H1 (cell line): ENCODE results near the gene DCAF8. TPM values are rescaled to one million over a fixed set of nuclear protein-coding genes. Genes with fewer than 3 reads are reported as not detected.

Source experiments
- CTCF ChIA-PET: fragments of 300-600 bp; sonication (Branson Sonifier 250); formaldehyde crosslinking; loops from one replicate; lab custom pipeline; 2021; ENCODE audit not compliant: partially characterized antibody; lab: Charles Lee
- POLR2A ChIA-PET: fragments of 300-600 bp; sonication (Branson Sonifier 250); formaldehyde crosslinking; loops from one replicate; lab custom pipeline; 2021; ENCODE audit warnings: inconsistent platforms; ENCODE audit not compliant: partially characterized antibody; lab: Charles Lee
- DNase-seq, 2 experiments: peaks; one replicate each; pipeline versions ENCODE4 v3.0.0 to v3.0.0-alpha.2; 2010 to 2022; ENCODE audit warnings: low spot score in 2 of 2, low read depth in 1 of 2, mixed read lengths in 1 of 2
- FAIRE-seq: peaks from 2 replicates; lab custom pipeline; 2011; peaks lifted over from hg19 to GRCh38; lab: Jason Lieb, UNC
- H2AFZ ChIP-seq: 2 replicates; pipeline ENCODE4 v1.8.1; 2012; ENCODE audit warnings: low read length, inconsistent platforms
- H2AK5ac ChIP-seq: 2 replicates; pipeline ENCODE4 v1.6.1; 2013; ENCODE audit warnings: low read depth, low read length
- H2BK120ac ChIP-seq: replicated peaks from 2 replicates; pipeline ENCODE3; 2013; ENCODE audit warnings: low read depth, low read length, inconsistent platforms
- H2BK12ac ChIP-seq: 2 replicates; pipeline ENCODE4 v1.6.1; 2013; ENCODE audit warnings: low read depth, low read length
- H2BK15ac ChIP-seq: 2 replicates; pipeline ENCODE4 v1.6.1; 2013; ENCODE audit warnings: low read length
- H2BK20ac ChIP-seq: 2 replicates; pipeline ENCODE4 v1.6.1; 2013; ENCODE audit warnings: low read length
- H2BK5ac ChIP-seq: 2 replicates; pipeline ENCODE4 v1.6.1; 2013; ENCODE audit warnings: low read depth, low read length
- H3K14ac ChIP-seq: 2 replicates; pipeline ENCODE4 v1.6.1; 2013; ENCODE audit warnings: inconsistent platforms; ENCODE audit not compliant: insufficient read length
- H3K18ac ChIP-seq: 2 replicates; pipeline ENCODE4 v1.6.1; 2013; ENCODE audit warnings: low read length; ENCODE audit errors: extremely low read depth
- H3K23ac ChIP-seq: 2 replicates; pipeline ENCODE4 v1.6.1; 2013; ENCODE audit warnings: inconsistent platforms; ENCODE audit not compliant: insufficient read length
- H3K23me2 ChIP-seq: 2 replicates; pipeline ENCODE4 v1.6.1; 2013; ENCODE audit warnings: low read depth, low read length
- H3K27ac ChIP-seq: 2 replicates; pipeline ENCODE4 v1.6.1; 2011; ENCODE audit warnings: low read depth, low read length, inconsistent platforms
- H3K27me3 ChIP-seq, 4 experiments: replicated peaks in 1 of 4; 1 replicate in 1 of 4; 2 replicates in 3 of 4; pipeline versions ENCODE4 v1.6.1 to v1.8.1; 2011 to 2013; ENCODE audit warnings: low read length in 3 of 4, mild to moderate bottlenecking in 3 of 4, inconsistent platforms in 2 of 4, mixed read lengths in 2 of 4, moderate library complexity in 1 of 4; ENCODE audit not compliant: control insufficient read depth in 3 of 4, insufficient read depth in 3 of 4; ENCODE audit errors: extremely low read depth in 1 of 4
- H3K36me3 ChIP-seq, 4 experiments: 2 replicates each; pipeline versions ENCODE4 v1.6.1 to v1.8.1; 2011 to 2013; ENCODE audit warnings: mild to moderate bottlenecking in 4 of 4, low read length in 3 of 4, moderate library complexity in 2 of 4, control low read depth in 1 of 4, inconsistent platforms in 1 of 4; ENCODE audit not compliant: insufficient read depth in 4 of 4, control insufficient read depth in 2 of 4
- H3K4ac ChIP-seq: replicated peaks from 2 replicates; pipeline ENCODE3; 2013; ENCODE audit warnings: low read length, low read depth, mixed read lengths, inconsistent platforms; ENCODE audit not compliant: insufficient read length
- H3K4me1 ChIP-seq, 4 experiments: replicated peaks in 1 of 4; 1 replicate in 1 of 4; 2 replicates in 3 of 4; pipeline versions ENCODE4 v1.6.1 to v1.8.1; 2011 to 2013; ENCODE audit warnings: low read length in 3 of 4, inconsistent platforms in 2 of 4, mixed read lengths in 1 of 4; ENCODE audit not compliant: insufficient read depth in 4 of 4, control insufficient read depth in 3 of 4
- H3K4me2 ChIP-seq, 2 experiments: 2 replicates each; pipeline versions ENCODE4 v1.6.1 to v1.8.1; 2011 to 2013; ENCODE audit warnings: low read depth in 2 of 2, low read length in 2 of 2, control low read depth in 1 of 2, inconsistent platforms in 1 of 2, mild to moderate bottlenecking in 1 of 2; ENCODE audit not compliant: insufficient read depth in 1 of 2
- H3K4me3 ChIP-seq, 4 experiments: fragments of 200-600, 300-600 bp in 1 of 4; sonication (generic), shearing (Covaris generic), sonication (Bioruptor Twin) in 1 of 4; 2 replicates each; pipeline versions ENCODE4 v1.5.1 to v1.8.1; 2011 to 2016; ENCODE audit warnings: low read length in 4 of 4, low read depth in 3 of 4, control low read depth in 2 of 4, inconsistent platforms in 2 of 4, mild to moderate bottlenecking in 2 of 4, mixed read lengths in 1 of 4, moderate library complexity in 1 of 4; ENCODE audit not compliant: insufficient read depth in 2 of 4; ENCODE audit errors: extremely low read depth in 1 of 4
- H3K56ac ChIP-seq: replicated peaks from 2 replicates; pipeline ENCODE3; 2013; ENCODE audit warnings: low read depth, mild to moderate bottlenecking, mixed read lengths, low read length, inconsistent platforms; ENCODE audit not compliant: insufficient read length
- H3K79me1 ChIP-seq: 2 replicates; pipeline ENCODE4 v1.6.1; 2013; ENCODE audit warnings: low read depth, low read length, control low read depth
- H3K79me2 ChIP-seq, 2 experiments: 2 replicates each; pipeline versions ENCODE4 v1.6.1 to v1.8.1; 2012 to 2013; ENCODE audit warnings: low read length in 2 of 2, mild to moderate bottlenecking in 2 of 2, inconsistent platforms in 1 of 2; ENCODE audit not compliant: insufficient read depth in 2 of 2, control insufficient read depth in 1 of 2
- H3K9ac ChIP-seq, 4 experiments: replicated peaks in 1 of 4; 1 replicate in 1 of 4; 2 replicates in 3 of 4; pipeline versions ENCODE4 v1.6.1 to v1.8.1; 2011 to 2013; ENCODE audit warnings: low read depth in 3 of 4, low read length in 3 of 4, control low read depth in 2 of 4, mild to moderate bottlenecking in 2 of 4, moderate library complexity in 2 of 4, inconsistent platforms in 1 of 4; ENCODE audit errors: extremely low read depth in 1 of 4
- H3K9me3 ChIP-seq, 2 experiments: 2 replicates each; pipeline versions ENCODE4 v1.6.1 to v1.8.1; 2012 to 2013; ENCODE audit warnings: mild to moderate bottlenecking in 2 of 2, moderate library complexity in 2 of 2, control low read depth in 1 of 2, inconsistent platforms in 1 of 2, low read depth in 1 of 2, low read length in 1 of 2, mixed read lengths in 1 of 2; ENCODE audit not compliant: insufficient read depth in 2 of 2
- H4K20me1 ChIP-seq, 2 experiments: replicated peaks in 1 of 2; 2 replicates each; pipeline versions ENCODE3 to v1.8.1; 2011 to 2013; ENCODE audit warnings: inconsistent platforms in 2 of 2, low read length in 2 of 2, mild to moderate bottlenecking in 1 of 2; ENCODE audit not compliant: insufficient read depth in 2 of 2, control insufficient read depth in 1 of 2
- H4K5ac ChIP-seq: 2 replicates; pipeline ENCODE4 v1.6.1; 2013; ENCODE audit warnings: low read length, low read depth, mixed read lengths, inconsistent platforms; ENCODE audit not compliant: insufficient read length
- H4K8ac ChIP-seq: 2 replicates; pipeline ENCODE4 v1.8.0; 2013; ENCODE audit warnings: mild to moderate bottlenecking, moderate library complexity, low read length, inconsistent platforms; ENCODE audit not compliant: insufficient read depth; ENCODE audit errors: extremely low read depth
- H4K91ac ChIP-seq: replicated peaks from 2 replicates; pipeline ENCODE3; 2013; ENCODE audit warnings: low read length, mixed read lengths, inconsistent platforms; ENCODE audit not compliant: insufficient read length
- BCL11A ChIP-seq, 2 experiments: IDR thresholded peaks; one replicate each; pipeline ENCODE4 v1.6.1; 2011; ENCODE audit warnings: low read depth in 2 of 2, low read length in 2 of 2, mild to moderate bottlenecking in 2 of 2
- CHD2 ChIP-seq: IDR thresholded peaks from 2 replicates; pipeline ENCODE4 v1.6.1; 2012; ENCODE audit warnings: low read length, improper control_type of control experiment
- CTCF ChIP-seq, 3 experiments: IDR thresholded peaks; 1 replicate in 2 of 3; 2 replicates in 1 of 3; pipeline versions ENCODE4 v1.5.1 to v1.6.1; 2011; ENCODE audit warnings: low read length in 3 of 3, mild to moderate bottlenecking in 3 of 3, inconsistent platforms in 2 of 3, low read depth in 1 of 3, moderate library complexity in 1 of 3; ENCODE audit not compliant: insufficient read depth in 1 of 3; ENCODE audit errors: control extremely low read depth in 1 of 3
- KDM1A ChIP-seq: fragments of 200-600, 300-600 bp; sonication (generic); IDR thresholded peaks from 2 replicates; pipeline ENCODE4 v1.7.1; 2016; ENCODE audit warnings: mild to moderate bottlenecking, low read length, borderline replicate concordance
- KDM5A ChIP-seq: fragments of 200-600 bp; IDR thresholded peaks from 2 replicates; pipeline ENCODE4 v1.7.1; 2012; ENCODE audit warnings: mild to moderate bottlenecking, low read length, inconsistent platforms, mixed read lengths
- MAX ChIP-seq: IDR thresholded peaks from 2 replicates; pipeline ENCODE4 v1.6.1; 2012; ENCODE audit warnings: inconsistent platforms
- PHF8 ChIP-seq: fragments of 200-600 bp; sonication (generic); conservative IDR thresholded peaks from 2 replicates; pipeline ENCODE4 v1.7.1; 2012; ENCODE audit warnings: low read depth, mild to moderate bottlenecking, inconsistent platforms, low read length, moderate library complexity
- POU5F1 ChIP-seq: IDR thresholded peaks from 2 replicates; pipeline ENCODE4 v1.6.1; 2011; ENCODE audit warnings: low read depth, mild to moderate bottlenecking, low read length, moderate library complexity
- TAF7 ChIP-seq: optimal IDR thresholded peaks from 2 replicates; pipeline ENCODE3; 2011; ENCODE audit warnings: low read depth, mild to moderate bottlenecking, inconsistent platforms, low read length, moderate library complexity, borderline replicate concordance
- TBP ChIP-seq: IDR thresholded peaks from 2 replicates; pipeline ENCODE4 v1.6.1; 2011; ENCODE audit warnings: low read depth, low read length, improper control_type of control experiment
- TCF12 ChIP-seq: IDR thresholded peaks from 2 replicates; pipeline ENCODE4 v1.6.1; 2011; ENCODE audit warnings: low read depth, mild to moderate bottlenecking, low read length
- WGBS, 2 experiments: shearing (Covaris generic) in 1 of 2; methylation state at CpG; one replicate each; pipeline versions ENCODE4 v1.1.6 to v1.1.7; 2013 to 2015; ENCODE audit warnings: low lambda C conversion rate in 2 of 2, mixed read lengths in 2 of 2, inconsistent platforms in 1 of 2, low coverage in 1 of 2, missing lambda C conversion rate in 1 of 2; ENCODE audit not compliant: insufficient replicate concordance in 2 of 2, insufficient coverage in 1 of 2, insufficient read length in 1 of 2; ENCODE audit errors: extremely low coverage in 1 of 2, missing lambda C conversion rate in 1 of 2; 5-methylcytosine and 5-hydroxymethylcytosine counted together
- polyA plus RNA-seq, 7 experiments: library from polyadenylated mRNA; depleted of rRNA in 3 of 7; stranded (reverse) in 5 of 7; unstranded in 2 of 7; fragments of >200 nt in 5 of 7; fragments of 200-250 nt in 2 of 7; gene quantifications; 1 replicate in 5 of 7; 2 replicates in 1 of 7; 4 replicates in 1 of 7; pipeline versions ENCODE4 v1.2.1 to v1.2.3, GENCODE V29; 2011 to 2013; ENCODE audit warnings: missing spikeins in 2 of 7, mixed read lengths in 2 of 7
- total RNA-seq: library from RNA; stranded (reverse); fragmentation: NEBNext Ultra II Directional; extraction: Animal tissue kit (Norgen Biotek cat#: 25700); gene quantifications from 2 replicates; pipeline ENCODE4 v1.2.1, GENCODE V29; 2021

Gene DCAF8
- total and polyA plus RNA-seq, 2 of the 8 experiments (the other 6 are each of a cell fraction or from before 2014, with no cell fraction given), result 68.2 to 110 TPM

- Histone ChIP-seq H3K23me2 (no peaks in the 10 kb centered on the region), H4K8ac (no peak overlapping the region), H2BK12ac (no peak overlapping the region), H2BK120ac (no peak overlapping the region), H3K56ac (no peak overlapping the region), H3K18ac (no peak overlapping the region), H2AK5ac (no peak overlapping the region), H3K23ac (no peak overlapping the region), H3K4me2 (no peak overlapping the region), H3K27ac (no peak overlapping the region), H4K91ac (no peak overlapping the region), H3K79me2 (no peaks in the 10 kb centered on the region), H3K4me1 (no peaks in the 10 kb centered on the region), H3K14ac (no peak overlapping the region), H3K27me3 (no peaks in the 10 kb centered on the region), H3K79me1 (no peaks in the 10 kb centered on the region), H4K20me1 (peaks cover 2 to 3% of the 10 kb centered on the region in 2 experiments), H3K4ac (no peak overlapping the region), H2BK5ac (no peak overlapping the region), H2BK15ac (no peak overlapping the region), H2AFZ (no peak overlapping the region), H3K9ac (no peak overlapping the region), H3K36me3 (peaks cover 11 to 63% (median 48%) of the 10 kb centered on the region in 4 experiments), H3K9me3 (no peaks in the 10 kb centered on the region), H3K4me3 (no peak overlapping the region), H2BK20ac (no peak overlapping the region), H4K5ac (no peak overlapping the region)
- FAIRE-seq, result no peak
- ChIA-PET CTCF (interaction anchor here (0.7 kb wide), 1 partner anchor 10 kb away, joined by 3 read pairs; no protein-coding TSS in a partner anchor), POLR2A (no interaction called here)
- no peak for DNase-seq
- WGBS, 2 experiments, result 90% methylated on average over 5 of the region's 5 CpGs; no CpG with 5 or more reads in 1 of the 2 experiments
- TF ChIP-seq KDM1A, result no peak
- no peak for TF ChIP-seq POU5F1
- no peak for TF ChIP-seq PHF8
- no peak for TF ChIP-seq TCF12
- no peak for TF ChIP-seq CHD2
- TF ChIP-seq CTCF (IDR thresholded peaks at IDR 0.05; ENCODE audit: control extremely low read depth in 1 of 3, insufficient read depth in 1 of 3, low read depth in 1 of 3, low read length in 3 of 3), result no peak
- TF ChIP-seq TBP, result no peak
- TF ChIP-seq BCL11A (IDR thresholded peaks at IDR 0.05; ENCODE audit: low read depth in 2 of 2, low read length in 2 of 2), result no peak
- no peak for TF ChIP-seq TAF7
- TF ChIP-seq MAX, result no peak
- no peak for TF ChIP-seq KDM5A
These were observed 25.5 kb downstream of the DCAF8 start for GRCh38 chr1:160236806-160237205.
